ENCODE measurements around the gene SCYL1. TPM values are rescaled to one million over a fixed set of nuclear protein-coding genes. Genes with fewer than 3 reads are reported as not detected.

Gene SCYL1
- total RNA-seq, 2 donors from 2014 or later, result 62.9 to 67.4 TPM

GRCh38 chr11:65545853-65546216 lies 21.0 kb downstream of the SCYL1 start:
- Histone ChIP-seq H3K27me3 (ENCODE audit: control insufficient read depth, insufficient read depth, low read length, poor library complexity, severe bottlenecking) (peaks cover 67% of the 10 kb centered on the region), H3K27ac (ENCODE audit: low read depth, low read length) (no peak overlapping the region), H3K9me3 (ENCODE audit: control insufficient read depth, low read length) (no peaks in the 10 kb centered on the region), H3K36me3 (ENCODE audit: control insufficient read depth, insufficient read depth, low read length) (no peaks in the 10 kb centered on the region), H3K4me3 (ENCODE audit: low read length) (peak overlapping the region; percentile 67), H3K4me1 (ENCODE audit: control insufficient read depth, insufficient read depth, low read length) (no peaks in the 10 kb centered on the region), H3K9ac (ENCODE audit: extremely low read depth, low read length, poor library complexity, severe bottlenecking) (no peak overlapping the region)
- H3K9me3 Mint-ChIP-seq, result no peaks in the 10 kb centered on the region
- WGBS, 2 experiments (ENCODE audit: insufficient coverage in 1 of 2, insufficient read length in 1 of 2), result 51 to 65% methylated on average over 3 to 4 of the region's 4 CpGs
- H3K27ac Mint-ChIP-seq, result no peak overlapping the region
- DNase-seq, result no peak
- no peaks in the 10 kb centered on the region for H3K36me3 Mint-ChIP-seq (ENCODE audit: low read depth)
- peak overlapping the region; percentile 37 for H3K4me3 Mint-ChIP-seq
- TF ChIP-seq CTCF (conservative IDR thresholded peaks at IDR 0.05), result no peak
- H3K27me3 Mint-ChIP-seq (ENCODE audit: insufficient read depth), result peaks cover 88% of the 10 kb centered on the region
- peaks cover 5% of the 10 kb centered on the region for H3K4me1 Mint-ChIP-seq

DNA sequence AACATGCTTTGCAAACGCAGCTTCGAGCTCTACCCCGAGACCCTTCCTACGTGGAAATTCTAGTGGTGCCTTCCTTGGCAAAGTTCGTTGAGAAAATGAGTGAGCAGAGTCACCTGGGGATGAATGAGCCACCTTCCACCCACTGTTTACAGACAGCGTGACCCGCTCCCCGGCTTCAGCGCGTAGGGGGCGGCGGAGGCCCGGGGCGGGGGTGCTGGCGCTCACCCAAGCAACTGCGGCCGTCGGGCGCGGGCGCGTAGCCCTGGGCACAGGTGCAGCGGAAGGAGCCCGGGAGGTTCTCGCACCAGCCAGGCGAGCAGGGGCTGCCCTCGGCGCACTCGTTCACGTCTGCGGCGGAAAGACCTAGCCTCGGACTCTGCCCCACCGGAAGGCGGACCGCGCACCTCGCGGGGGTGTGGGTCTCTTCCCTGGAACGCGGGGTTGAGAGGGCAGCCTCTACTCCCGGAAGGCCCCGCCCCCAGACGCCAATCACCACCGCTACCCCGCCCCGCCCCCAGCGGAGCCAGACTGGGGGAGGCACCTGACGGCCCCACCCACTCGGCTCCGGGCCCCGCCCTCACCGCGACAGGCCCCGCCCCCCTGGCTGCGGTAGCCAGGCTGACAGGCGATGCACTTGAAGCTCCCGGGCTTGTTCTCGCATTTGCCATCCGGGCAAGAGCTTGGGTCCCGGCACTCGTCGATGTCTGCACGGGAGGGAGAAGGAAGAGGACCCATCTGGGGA lies 21.5 kb downstream of the SCYL1 start:
- no peaks in the 10 kb centered on the region for H3K36me3 Mint-ChIP-seq (ENCODE audit: low read depth)
- DNase-seq, result peak; percentile 99
- Histone ChIP-seq H3K36me3 (ENCODE audit: control insufficient read depth, insufficient read depth, low read length) (no peaks in the 10 kb centered on the region), H3K27me3 (ENCODE audit: control insufficient read depth, insufficient read depth, low read length, poor library complexity, severe bottlenecking) (peaks cover 62% of the 10 kb centered on the region), H3K27ac (ENCODE audit: low read depth, low read length) (no peak overlapping the region), H3K4me1 (ENCODE audit: control insufficient read depth, insufficient read depth, low read length) (no peaks in the 10 kb centered on the region), H3K4me3 (ENCODE audit: low read length) (peak overlapping the region; percentile 67), H3K9ac (ENCODE audit: extremely low read depth, low read length, poor library complexity, severe bottlenecking) (no peak overlapping the region), H3K9me3 (ENCODE audit: control insufficient read depth, low read length) (no peaks in the 10 kb centered on the region)
- 6 to 12% methylated on average over 22 to 63 of the region's 64 CpGs for WGBS, 2 experiments (ENCODE audit: insufficient coverage in 1 of 2, insufficient read length in 1 of 2)
- H3K4me3 Mint-ChIP-seq, result peak overlapping the region; percentile 37
- peaks cover 89% of the 10 kb centered on the region for H3K27me3 Mint-ChIP-seq (ENCODE audit: insufficient read depth)
- H3K4me1 Mint-ChIP-seq, result peaks cover 11% of the 10 kb centered on the region
- no peak overlapping the region for H3K27ac Mint-ChIP-seq
- H3K9me3 Mint-ChIP-seq, result no peaks in the 10 kb centered on the region
- no peak for TF ChIP-seq CTCF (conservative IDR thresholded peaks at IDR 0.05)

DNA sequence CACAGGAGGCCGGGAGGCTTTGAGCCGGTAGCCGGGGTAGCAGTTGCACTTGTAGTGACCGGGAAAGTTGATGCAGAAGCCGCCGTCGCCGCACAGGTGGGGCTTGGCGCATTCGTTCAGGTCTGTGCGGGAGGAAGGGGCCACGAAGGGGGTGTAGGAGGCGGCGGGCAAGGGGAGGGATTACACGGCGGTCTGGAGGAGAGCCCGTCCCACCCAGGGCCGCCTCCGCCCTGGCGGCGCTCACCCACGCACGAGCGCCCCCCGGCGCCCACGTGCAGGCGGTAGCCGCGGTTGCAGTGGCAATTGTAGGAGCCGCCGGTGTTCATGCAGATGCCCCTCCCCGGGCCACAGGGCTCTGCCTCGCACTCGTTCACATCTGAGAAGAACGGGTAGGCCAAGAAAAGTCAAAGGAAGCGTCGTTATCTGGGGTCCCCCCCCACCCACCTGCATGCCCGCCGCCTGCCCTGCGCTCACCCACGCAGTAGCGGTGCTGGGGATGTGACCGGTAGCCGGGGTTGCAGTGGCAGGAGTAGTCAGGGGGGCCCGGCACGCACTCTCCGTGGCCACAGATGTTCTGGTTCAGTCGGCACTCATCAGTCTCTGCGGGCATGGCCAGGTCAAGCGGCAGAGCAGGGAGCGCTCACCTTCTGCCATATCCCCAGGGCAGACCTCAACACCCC lies 22.7 kb downstream of the SCYL1 start:
- no peak overlapping the region for H3K4me3 ChIP-seq (ENCODE audit: low read length)
- H3K9ac ChIP-seq (ENCODE audit: extremely low read depth, low read length, poor library complexity, severe bottlenecking), result no peak overlapping the region
- H3K36me3 Mint-ChIP-seq (ENCODE audit: low read depth), result no peaks in the 10 kb centered on the region
- H3K4me3 Mint-ChIP-seq, result no peak overlapping the region
- H3K27me3 ChIP-seq (ENCODE audit: control insufficient read depth, insufficient read depth, low read length, poor library complexity, severe bottlenecking), result peaks cover 55% of the 10 kb centered on the region
- no peaks in the 10 kb centered on the region for H3K36me3 ChIP-seq (ENCODE audit: control insufficient read depth, insufficient read depth, low read length)
- 69 to 70% methylated on average over 43 to 52 of the region's 52 CpGs for WGBS, 2 experiments (ENCODE audit: insufficient coverage in 1 of 2, insufficient read length in 1 of 2)
- peak; percentile 58 for TF ChIP-seq CTCF (conservative IDR thresholded peaks at IDR 0.05)
- no peak overlapping the region for H3K27ac Mint-ChIP-seq
- H3K4me1 Mint-ChIP-seq, result peaks cover 22% of the 10 kb centered on the region
- DNase-seq, result peak; percentile 73
- H3K9me3 ChIP-seq (ENCODE audit: control insufficient read depth, low read length), result no peaks in the 10 kb centered on the region
- no peak overlapping the region for H3K27ac ChIP-seq (ENCODE audit: low read depth, low read length)
- no peaks in the 10 kb centered on the region for H3K9me3 Mint-ChIP-seq
- no peaks in the 10 kb centered on the region for H3K4me1 ChIP-seq (ENCODE audit: control insufficient read depth, insufficient read depth, low read length)
- H3K27me3 Mint-ChIP-seq (ENCODE audit: insufficient read depth), result peaks cover 93% of the 10 kb centered on the region
